ENCODE measurements around the gene NR5A2.

Gene NR5A2

DNA sequence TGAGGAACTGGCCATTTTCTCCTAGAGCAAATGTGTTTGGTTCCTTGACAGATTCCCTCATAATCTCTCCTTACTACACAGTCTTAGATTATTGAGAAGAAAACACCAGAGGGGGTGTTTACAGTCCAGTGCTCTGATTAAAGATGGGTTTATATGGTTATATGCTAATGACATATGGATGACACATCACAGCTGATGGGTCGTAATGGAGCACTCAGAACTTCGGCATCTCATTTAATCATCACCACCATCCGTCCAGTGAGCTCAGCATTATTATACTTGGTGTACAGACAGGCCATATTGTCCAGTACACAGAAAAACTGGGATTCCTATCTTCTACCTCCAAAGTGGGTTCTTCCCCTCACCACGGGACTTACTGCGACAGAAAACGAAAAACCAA is 22.3 kb upstream of the NR5A2 start:
- no peak for DNase-seq (ENCODE audit: low read depth)
- H3K4me3 ChIP-seq (ENCODE audit: low read depth, low read length) = no peak overlapping the region
- TF ChIP-seq, protein P1, sequence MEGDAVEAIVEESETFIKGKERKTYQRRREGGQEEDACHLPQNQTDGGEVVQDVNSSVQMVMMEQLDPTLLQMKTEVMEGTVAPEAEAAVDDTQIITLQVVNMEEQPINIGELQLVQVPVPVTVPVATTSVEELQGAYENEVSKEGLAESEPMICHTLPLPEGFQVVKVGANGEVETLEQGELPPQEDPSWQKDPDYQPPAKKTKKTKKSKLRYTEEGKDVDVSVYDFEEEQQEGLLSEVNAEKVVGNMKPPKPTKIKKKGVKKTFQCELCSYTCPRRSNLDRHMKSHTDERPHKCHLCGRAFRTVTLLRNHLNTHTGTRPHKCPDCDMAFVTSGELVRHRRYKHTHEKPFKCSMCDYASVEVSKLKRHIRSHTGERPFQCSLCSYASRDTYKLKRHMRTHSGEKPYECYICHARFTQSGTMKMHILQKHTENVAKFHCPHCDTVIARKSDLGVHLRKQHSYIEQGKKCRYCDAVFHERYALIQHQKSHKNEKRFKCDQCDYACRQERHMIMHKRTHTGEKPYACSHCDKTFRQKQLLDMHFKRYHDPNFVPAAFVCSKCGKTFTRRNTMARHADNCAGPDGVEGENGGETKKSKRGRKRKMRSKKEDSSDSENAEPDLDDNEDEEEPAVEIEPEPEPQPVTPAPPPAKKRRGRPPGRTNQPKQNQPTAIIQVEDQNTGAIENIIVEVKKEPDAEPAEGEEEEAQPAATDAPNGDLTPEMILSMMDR (IDR thresholded peaks at IDR 0.05; ENCODE audit: control insufficient read depth, extremely low read depth, insufficient read depth) = no peak

DNA sequence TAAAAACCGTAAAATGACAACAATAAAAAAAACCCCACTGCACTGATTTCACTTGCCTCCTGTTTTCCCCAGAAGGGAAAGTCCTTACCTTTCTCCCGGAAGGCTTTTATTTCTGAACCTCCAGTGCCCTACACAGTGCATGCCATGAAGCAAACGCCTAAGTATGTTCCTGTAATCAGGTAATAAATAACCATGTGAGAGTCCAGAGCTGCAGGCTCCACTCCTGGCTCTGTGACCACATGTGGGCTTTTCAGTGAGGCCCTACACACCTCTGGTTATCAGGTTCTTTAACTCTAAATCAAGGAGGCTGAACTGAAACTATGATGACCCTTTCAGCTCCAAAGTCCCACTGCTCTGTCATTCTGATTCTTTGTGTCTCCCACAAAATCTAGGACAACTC is 20.8 kb upstream of the NR5A2 start:
- no peak overlapping the region for H3K4me3 ChIP-seq (ENCODE audit: low read depth, low read length)
- no peak for DNase-seq (ENCODE audit: low read depth)
- TF ChIP-seq, protein P1 (IDR thresholded peaks at IDR 0.05; ENCODE audit: control insufficient read depth, extremely low read depth, insufficient read depth) = no peak

DNA sequence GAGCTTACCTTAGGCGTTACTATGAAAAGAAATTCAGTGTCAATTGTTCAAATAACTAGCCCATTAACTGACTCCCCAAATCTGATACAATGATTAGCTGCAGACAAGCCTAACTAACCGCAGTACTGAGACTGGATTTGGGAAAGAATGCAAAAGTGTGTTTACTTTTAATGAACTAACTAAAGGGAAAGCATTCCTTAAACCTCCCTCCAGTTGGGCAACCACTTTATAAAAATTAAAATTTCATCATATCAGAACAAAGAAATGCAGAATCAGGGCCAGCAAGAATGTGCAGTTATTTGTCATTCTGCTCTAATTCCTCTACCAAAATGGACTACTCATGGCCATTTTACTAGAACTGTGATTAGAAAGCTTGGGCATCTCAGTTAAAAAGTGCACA is 11.7 kb upstream of the NR5A2 start:
- DNase-seq (ENCODE audit: low read depth) = no peak
- TF ChIP-seq, protein P1 (IDR thresholded peaks at IDR 0.05; ENCODE audit: control insufficient read depth, extremely low read depth, insufficient read depth) = no peak
- H3K4me3 ChIP-seq (ENCODE audit: low read depth, low read length) = no peak overlapping the region

GRCh38 chr1:200021577-200022238 is 5.8 kb upstream of the NR5A2 start:
- DNase-seq (ENCODE audit: low read depth) = no peak
- no peak overlapping the region for H3K4me3 ChIP-seq (ENCODE audit: low read depth, low read length)
- TF ChIP-seq, protein P1 (IDR thresholded peaks at IDR 0.05; ENCODE audit: control insufficient read depth, extremely low read depth, insufficient read depth) = no peak

DNA sequence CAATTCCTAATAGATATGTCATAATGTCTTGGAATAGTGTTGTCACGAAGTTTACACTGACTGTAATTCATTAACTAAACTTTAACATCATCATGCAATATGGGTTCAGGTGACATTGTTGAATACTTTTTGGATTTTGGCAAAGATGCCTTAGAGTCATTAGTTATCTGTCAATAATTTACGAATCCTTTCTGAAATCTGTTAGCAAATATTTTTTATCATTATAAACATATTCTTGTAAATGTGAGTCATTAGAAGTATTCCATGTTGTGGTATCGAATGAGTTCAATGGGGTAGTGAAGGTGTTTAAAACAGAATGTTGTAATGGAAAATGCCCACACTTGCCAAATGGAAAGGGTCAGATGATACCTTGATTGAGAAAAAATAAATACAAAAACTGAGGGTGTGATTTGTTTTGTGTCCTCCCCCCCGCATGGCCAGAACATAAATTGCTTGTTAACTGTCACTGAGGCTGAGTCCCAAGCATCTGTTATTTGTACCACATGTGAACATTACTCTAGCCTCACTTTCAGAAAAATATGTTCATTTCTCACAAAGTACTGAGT is 5.2 kb upstream of the NR5A2 start:
- no peak for DNase-seq (ENCODE audit: low read depth)
- TF ChIP-seq, protein P1 (IDR thresholded peaks at IDR 0.05; ENCODE audit: control insufficient read depth, extremely low read depth, insufficient read depth) = no peak
- H3K4me3 ChIP-seq (ENCODE audit: low read depth, low read length) = no peak overlapping the region

GRCh38 chr1:200028586-200029034 is 1.1 kb downstream of the NR5A2 start:
- TF ChIP-seq, protein P1 (IDR thresholded peaks at IDR 0.05; ENCODE audit: control insufficient read depth, extremely low read depth, insufficient read depth) = no peak
- no peak for DNase-seq (ENCODE audit: low read depth)
- H3K4me3 ChIP-seq (ENCODE audit: low read depth, low read length) = peak overlapping the region; percentile 59
